Mesothelial cell of epicardium (in vitro differentiated cells): ENCODE measurements around the gene EXD3. TPM values are rescaled to one million over a fixed set of nuclear protein-coding genes. Genes with fewer than 3 reads are reported as not detected.

Experiments used
- DNase-seq, 2 experiments: peaks; one replicate each; pipeline ENCODE4 v3.0.0; 2021; ENCODE audit warnings: low spot score in 2 of 2; ENCODE audit not compliant: unreplicated experiment in 2 of 2
- H3K27ac Mint-ChIP-seq: 2 replicates; pipeline ENCODE4 v1.8.0; 2021; ENCODE audit warnings: mixed read lengths
- H3K27me3 Mint-ChIP-seq: 2 replicates; pipeline ENCODE4 v1.8.0; 2021; ENCODE audit warnings: low read depth, mixed read lengths
- H3K36me3 Mint-ChIP-seq: 2 replicates; pipeline ENCODE4 v1.8.0; 2021; ENCODE audit warnings: mixed read lengths
- H3K4me1 Mint-ChIP-seq: 2 replicates; pipeline ENCODE4 v1.8.0; 2021; ENCODE audit warnings: mixed read lengths
- H3K4me3 Mint-ChIP-seq: 2 replicates; pipeline ENCODE4 v1.8.0; 2021; ENCODE audit warnings: mild to moderate bottlenecking, moderate library complexity, mixed read lengths
- H3K9me3 Mint-ChIP-seq: 2 replicates; pipeline ENCODE4 v1.8.0; 2021; ENCODE audit warnings: mixed read lengths
- CTCF ChIP-seq: fragments of 200-600 bp; sonication (generic); IDR thresholded peaks from one replicate; pipeline ENCODE4 v1.5.0; 2021; ENCODE audit warnings: antibody characterized with exemption; ENCODE audit not compliant: unreplicated experiment
- total RNA-seq: library from RNA; stranded (reverse); gene quantifications from 3 replicates; pipeline ENCODE4 v1.2.1, GENCODE V29; 2021

The EXD3 gene
- total RNA-seq, 1 donor from 2014 or later = 38.2 TPM

- no peak for TF ChIP-seq CTCF
- Mint-ChIP-seq H3K4me3 (no peak overlapping the region), H3K4me1 (no peaks in the 10 kb centered on the region), H3K36me3 (peaks cover 9% of the 10 kb centered on the region), H3K27ac (no peak overlapping the region), H3K27me3 (no peaks in the 10 kb centered on the region), H3K9me3 (peaks cover 3% of the 10 kb centered on the region)
- no peak for DNase-seq
Observed at GRCh38 chr9:137376386-137376785, 46.6 kb downstream of the EXD3 start.

- Mint-ChIP-seq H3K9me3 (peaks cover 3% of the 10 kb centered on the region), H3K36me3 (peaks cover 9% of the 10 kb centered on the region), H3K4me3 (no peak overlapping the region), H3K4me1 (no peaks in the 10 kb centered on the region), H3K27ac (no peak overlapping the region), H3K27me3 (no peaks in the 10 kb centered on the region)
- DNase-seq = no peak
- TF ChIP-seq CTCF = no peak
Observed at GRCh38 chr9:137375321-137376058, 47.5 kb downstream of the EXD3 start.

- Mint-ChIP-seq H3K27me3 (no peaks in the 10 kb centered on the region), H3K9me3 (peaks cover 3% of the 10 kb centered on the region), H3K36me3 (peaks cover 9% of the 10 kb centered on the region), H3K27ac (no peak overlapping the region), H3K4me1 (peaks cover 4% of the 10 kb centered on the region), H3K4me3 (no peak overlapping the region)
- TF ChIP-seq CTCF = no peak
- DNase-seq = no peak
Observed at GRCh38 chr9:137374131-137374845, 48.7 kb downstream of the EXD3 start.

GRCh38 chr9:137373611-137373980 is 49.4 kb downstream of the EXD3 start:
- no peak overlapping the region for H3K27ac Mint-ChIP-seq
- H3K4me1 Mint-ChIP-seq = peaks cover 4% of the 10 kb centered on the region
- H3K27me3 Mint-ChIP-seq = no peaks in the 10 kb centered on the region
- H3K9me3 Mint-ChIP-seq = peaks cover 3% of the 10 kb centered on the region
- H3K36me3 Mint-ChIP-seq = peaks cover 8% of the 10 kb centered on the region
- DNase-seq = no peak
- TF ChIP-seq CTCF = no peak
- no peak overlapping the region for H3K4me3 Mint-ChIP-seq

GRCh38 chr9:137372693-137373610 is 50.0 kb downstream of the EXD3 start:
- peaks cover 3% of the 10 kb centered on the region for H3K9me3 Mint-ChIP-seq

More at GRCh38 chr9:137372693-137373610, 50.0 kb downstream of the EXD3 start:
- Mint-ChIP-seq H3K27ac (no peak overlapping the region), H3K4me1 (peaks cover 4% of the 10 kb centered on the region), H3K27me3 (no peaks in the 10 kb centered on the region), H3K4me3 (no peak overlapping the region), H3K36me3 (peaks cover 4% of the 10 kb centered on the region)
- peak in 1 of 2 experiments; percentile 27 for DNase-seq
- no peak for TF ChIP-seq CTCF
